Amygdala (tissue), 56 donors: ENCODE measurements around the gene KCNAB2.

ENCODE experiments used
- DNase-seq, 56 donors: peaks; one replicate each; lab custom pipeline; 2025; lab: John Stamatoyannopoulos, UW

The KCNAB2 gene

GRCh38 chr1:6045561-6045960 is at the start of gene KCNAB2:
Gene KCNAB2, plus strand, starts transcription at chr1:6045888. Its CDS starts 5,649 bp downstream, at chr1:6051537.
- no peak for DNase-seq

GRCh38 chr1:5996641-5997270 is 48.9 kb upstream of the KCNAB2 start:
- DNase-seq = no peak

- DNase-seq = no peak
Observed at GRCh38 chr1:5997316-5997715, 48.4 kb upstream of the KCNAB2 start.

- no peak for DNase-seq
Observed at GRCh38 chr1:5998051-5998905, 47.4 kb upstream of the KCNAB2 start.

DNA sequence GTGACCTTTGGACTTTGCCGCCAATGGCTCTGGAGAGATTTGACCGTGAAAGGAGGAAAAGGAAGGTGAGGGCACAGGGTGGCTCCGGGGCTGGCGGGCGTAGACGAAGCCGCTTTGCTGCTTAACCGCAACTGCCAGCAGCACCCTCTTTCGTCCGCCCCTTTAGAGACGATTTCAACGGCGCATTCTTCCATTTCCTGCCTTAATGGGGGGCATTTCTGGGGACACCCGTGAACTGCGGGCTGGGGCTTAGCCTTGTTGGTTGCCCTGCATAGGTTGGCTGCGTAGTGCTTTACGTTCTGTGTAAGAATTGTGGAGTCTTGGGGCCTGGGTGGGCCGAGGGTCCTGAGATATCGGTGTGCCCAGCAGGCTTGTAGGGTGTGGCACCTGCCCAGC is 46.8 kb upstream of the KCNAB2 start:
- no peak for DNase-seq

DNA sequence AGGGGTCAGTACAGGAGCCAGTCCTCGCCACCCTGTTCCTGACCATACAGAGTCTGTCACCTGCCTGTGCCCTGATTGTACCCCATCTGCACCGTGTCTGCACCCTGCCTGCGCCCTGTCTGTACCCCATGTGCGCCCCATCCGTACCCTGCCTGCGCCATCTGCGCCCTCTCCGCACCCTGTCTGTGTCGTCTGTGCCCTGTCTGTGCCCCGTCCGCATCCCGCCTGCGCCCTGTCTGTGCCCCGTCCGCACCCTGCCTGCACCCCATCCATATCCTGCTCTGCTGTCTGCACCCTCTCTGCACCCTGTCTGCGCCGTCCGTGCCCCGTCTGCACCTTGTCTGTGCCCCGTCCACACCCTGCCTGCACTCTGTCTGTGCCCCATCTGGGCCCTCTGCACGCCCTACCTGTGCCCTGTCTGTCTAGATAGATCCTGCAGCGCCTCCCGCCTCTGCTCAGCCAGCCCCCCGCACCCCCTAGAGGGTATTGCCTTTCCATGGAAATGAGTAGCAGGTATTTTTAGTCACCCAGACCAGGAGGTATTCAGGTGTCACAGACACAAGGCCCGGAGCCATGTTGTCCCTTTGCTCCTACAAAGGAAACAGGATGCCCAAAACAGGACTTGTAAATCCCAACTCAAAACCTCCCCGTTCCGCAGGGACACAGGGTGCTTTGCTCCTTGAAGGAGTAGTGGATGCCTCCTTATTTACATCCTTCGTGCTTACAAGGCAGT is 45.8 kb upstream of the KCNAB2 start:
- DNase-seq = no peak

GRCh38 chr1:6000444-6001288 is 45.0 kb upstream of the KCNAB2 start:
- no peak for DNase-seq

DNA sequence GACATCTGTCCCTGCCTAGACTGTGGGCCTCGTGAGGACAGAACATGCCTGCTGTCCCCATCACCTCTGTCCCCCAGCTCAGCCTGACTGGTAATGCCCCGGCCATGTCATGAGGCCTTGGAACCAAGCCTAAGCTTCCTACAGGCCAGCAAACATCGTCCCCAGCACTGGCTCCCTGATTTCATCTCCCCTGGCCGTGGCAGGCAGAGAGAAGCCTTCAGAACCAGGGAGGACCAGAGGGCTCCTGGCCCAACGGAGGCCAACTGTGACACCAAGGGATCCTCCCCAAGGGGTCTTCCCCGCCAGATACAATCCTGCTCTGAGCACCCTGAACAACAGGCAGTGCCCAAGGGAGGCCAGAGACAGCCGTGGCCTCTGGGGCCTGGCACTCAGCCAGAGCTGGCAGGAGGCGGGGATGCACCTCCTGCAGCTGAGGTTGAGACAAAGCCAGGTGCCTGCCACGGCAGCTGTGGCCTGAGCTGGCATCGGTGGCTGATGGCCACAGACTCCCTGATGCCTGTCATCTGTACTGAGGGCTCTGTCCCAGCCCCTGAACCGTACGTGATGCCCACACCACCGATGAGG is 43.6 kb upstream of the KCNAB2 start:
- DNase-seq = peak in 1 of 56 donors; percentile 22

DNA sequence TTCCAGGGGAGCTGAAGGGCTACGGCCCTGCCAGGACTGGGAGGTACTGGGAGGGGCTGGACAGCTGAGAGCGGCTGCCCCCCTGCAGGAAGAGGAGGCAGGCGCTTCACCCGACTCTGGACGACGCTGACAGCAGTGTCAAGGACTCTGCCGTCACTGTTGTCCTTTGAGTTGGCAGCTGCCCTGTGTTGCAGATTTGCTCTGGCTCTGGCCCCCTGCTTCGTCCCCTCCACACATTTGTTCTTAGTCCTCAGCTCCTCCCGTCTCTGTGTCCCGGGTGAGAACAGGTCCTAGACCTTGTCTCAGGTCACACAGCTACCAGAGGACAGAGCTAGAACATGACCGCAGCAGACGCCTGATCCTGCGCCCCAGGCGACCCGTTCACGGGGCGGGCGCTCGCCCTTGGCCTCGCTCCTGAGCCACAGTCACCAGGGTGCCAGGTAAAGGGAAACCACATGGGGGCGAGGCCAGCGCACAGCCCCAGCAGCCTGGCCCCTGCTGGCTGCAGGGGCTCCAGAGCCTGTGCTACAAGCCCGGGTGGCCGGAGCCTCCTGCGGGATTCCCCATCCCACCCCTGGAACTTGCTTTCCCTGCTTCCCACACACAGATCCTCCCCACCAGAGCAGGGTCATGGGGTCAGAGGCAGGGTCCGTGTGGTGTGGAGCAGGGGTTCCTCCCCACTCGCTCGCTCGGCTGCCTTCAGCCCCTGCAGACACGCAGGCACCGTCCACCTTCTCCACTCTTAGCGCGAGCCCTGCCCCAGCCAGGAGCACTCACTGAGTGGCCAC is 42.8 kb upstream of the KCNAB2 start:
- DNase-seq = no peak

DNA sequence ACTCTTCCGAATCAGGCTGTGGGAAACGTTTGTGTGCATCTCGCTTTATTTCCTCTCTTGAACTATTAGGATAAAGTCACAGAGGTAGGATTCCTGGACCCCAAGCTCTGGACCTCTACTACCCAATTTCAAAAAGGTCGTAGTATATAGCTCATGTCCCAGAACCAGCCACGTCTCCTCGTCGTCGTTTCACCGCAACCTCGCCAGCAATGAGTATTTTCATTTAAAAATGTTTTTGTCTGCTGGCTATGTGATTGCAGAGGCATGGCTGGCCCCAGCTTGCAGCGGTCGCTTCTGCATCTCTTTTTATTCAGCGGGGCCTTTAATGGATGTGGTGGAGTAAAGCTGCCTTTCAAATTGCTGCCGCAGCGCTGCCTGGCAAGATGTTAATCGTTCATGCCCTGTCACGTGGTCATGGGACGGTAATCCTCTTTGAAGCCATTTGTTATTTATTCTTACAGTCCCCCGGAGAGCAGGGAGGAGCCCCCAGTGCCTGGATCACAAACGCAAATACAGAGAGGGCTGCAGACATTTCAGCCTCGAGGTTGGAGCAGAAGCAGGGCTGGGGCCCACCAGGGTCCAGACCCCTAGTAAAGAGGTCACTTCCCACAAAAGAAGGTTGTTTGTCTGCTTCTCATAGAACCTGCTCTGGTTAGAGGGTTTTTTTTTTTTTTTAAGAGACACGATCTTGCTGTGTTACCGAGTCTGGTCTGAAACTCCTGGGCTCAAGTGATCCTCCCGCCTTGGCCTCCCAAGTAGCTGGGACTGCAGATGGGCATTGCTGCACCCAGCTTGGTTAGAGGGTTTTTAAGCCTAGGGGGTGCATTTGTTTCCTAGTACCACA is 41.9 kb upstream of the KCNAB2 start:
- DNase-seq = no peak

GRCh38 chr1:6004412-6005123 is 41.1 kb upstream of the KCNAB2 start:
- DNase-seq = no peak

GRCh38 chr1:6005276-6005917 is 40.3 kb upstream of the KCNAB2 start:
- DNase-seq = no peak

- DNase-seq = no peak
Observed at GRCh38 chr1:6006882-6007281, 38.8 kb upstream of the KCNAB2 start.

- DNase-seq = peak in 7 of 56 donors; percentile 19 to 46 (median 34)
Observed at GRCh38 chr1:6007318-6008083, 38.2 kb upstream of the KCNAB2 start.

- no peak for DNase-seq
Observed at GRCh38 chr1:6008084-6008415, 37.6 kb upstream of the KCNAB2 start.

DNA sequence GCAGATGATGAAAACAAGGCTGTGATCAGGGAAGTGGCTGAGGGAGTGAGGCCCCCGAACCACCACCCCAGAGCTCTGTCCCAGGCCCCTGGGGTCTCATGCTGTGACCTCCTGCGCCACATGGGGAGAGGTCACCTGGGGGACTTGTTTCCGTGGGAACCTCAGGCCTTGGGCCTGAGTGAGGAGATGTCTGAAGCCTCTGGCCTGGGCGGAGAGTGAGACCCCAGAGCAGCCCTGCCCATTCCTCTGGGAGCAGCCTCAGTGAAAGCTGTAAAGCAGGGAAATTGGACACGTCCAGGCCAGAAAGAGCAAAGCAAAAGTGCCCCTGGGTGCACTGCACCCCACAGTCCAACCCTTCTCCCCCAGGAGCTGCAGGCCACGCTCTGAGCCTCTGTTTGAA is 37.0 kb upstream of the KCNAB2 start:
- no peak for DNase-seq
